ENCODE measurements around the gene TRIML1.

Gene TRIML1, protein sequence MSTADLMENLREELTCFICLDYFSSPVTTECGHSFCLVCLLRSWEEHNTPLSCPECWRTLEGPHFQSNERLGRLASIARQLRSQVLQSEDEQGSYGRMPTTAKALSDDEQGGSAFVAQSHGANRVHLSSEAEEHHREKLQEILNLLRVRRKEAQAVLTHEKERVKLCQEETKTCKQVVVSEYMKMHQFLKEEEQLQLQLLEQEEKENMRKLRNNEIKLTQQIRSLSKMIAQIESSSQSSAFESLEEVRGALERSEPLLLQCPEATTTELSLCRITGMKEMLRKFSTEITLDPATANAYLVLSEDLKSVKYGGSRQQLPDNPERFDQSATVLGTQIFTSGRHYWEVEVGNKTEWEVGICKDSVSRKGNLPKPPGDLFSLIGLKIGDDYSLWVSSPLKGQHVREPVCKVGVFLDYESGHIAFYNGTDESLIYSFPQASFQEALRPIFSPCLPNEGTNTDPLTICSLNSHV

DNA sequence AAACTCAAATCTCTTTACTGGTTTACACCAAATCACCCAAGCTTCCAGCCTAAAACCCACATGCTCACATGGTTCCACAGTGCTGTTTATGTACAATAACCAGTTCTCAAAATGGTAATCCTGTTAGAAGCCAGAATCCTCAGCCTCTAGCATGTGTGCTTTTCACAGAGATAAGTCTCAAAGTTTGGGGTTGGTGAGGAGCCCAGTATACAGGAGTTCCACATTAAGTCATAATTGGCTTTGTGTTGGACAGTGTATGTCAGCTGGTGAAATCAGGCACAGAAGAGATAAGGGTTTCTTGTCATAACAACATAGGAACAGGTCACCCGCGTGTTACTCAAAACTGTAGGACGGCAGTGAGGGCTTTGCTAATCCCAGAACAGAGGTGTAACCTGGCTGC is at the start of gene TRIML1:
Gene TRIML1 (plus strand): TSS at position 301 of the 400 bp plus-strand sequence. CDS start 118 bp downstream, outside the sequence.
- Mint-ChIP-seq H3K27ac (no peak within 1 kb of the TSS), H3K4me3 (no peak within 1 kb of the TSS), H3K36me3 (ENCODE audit: low read depth) (no peaks in the 10 kb centered on the region), H3K4me1 (ENCODE audit: low read depth) (no peaks in the 10 kb centered on the region), H3K9me3 (peaks cover 9% of the 10 kb centered on the region), H3K27me3 (no peaks in the 10 kb centered on the region)

DNA sequence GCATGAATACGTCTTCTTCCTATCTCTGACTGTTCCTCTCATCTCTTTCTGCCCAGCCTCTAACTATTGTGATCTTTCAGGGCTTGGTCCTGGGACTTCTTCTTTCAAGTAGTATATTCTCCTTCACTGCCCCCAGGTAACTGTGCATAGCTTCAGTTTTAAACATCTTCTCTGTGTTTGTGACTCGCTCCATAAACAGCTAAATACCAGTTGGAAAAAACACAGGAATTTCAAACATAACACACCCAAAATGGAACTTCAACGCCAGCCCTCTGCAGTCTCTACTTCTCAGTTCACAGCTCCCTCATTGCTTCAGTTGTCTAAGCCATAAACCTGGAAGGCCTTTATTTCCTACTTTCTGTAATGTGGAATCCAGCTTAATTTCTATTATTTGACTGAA is 46.4 kb upstream of the TRIML1 start:
- Mint-ChIP-seq H3K4me1 (ENCODE audit: low read depth) (no peaks in the 10 kb centered on the region), H3K4me3 (no peak overlapping the region), H3K36me3 (ENCODE audit: low read depth) (no peaks in the 10 kb centered on the region), H3K9me3 (peaks cover 18% of the 10 kb centered on the region), H3K27me3 (no peaks in the 10 kb centered on the region), H3K27ac (no peak overlapping the region)

DNA sequence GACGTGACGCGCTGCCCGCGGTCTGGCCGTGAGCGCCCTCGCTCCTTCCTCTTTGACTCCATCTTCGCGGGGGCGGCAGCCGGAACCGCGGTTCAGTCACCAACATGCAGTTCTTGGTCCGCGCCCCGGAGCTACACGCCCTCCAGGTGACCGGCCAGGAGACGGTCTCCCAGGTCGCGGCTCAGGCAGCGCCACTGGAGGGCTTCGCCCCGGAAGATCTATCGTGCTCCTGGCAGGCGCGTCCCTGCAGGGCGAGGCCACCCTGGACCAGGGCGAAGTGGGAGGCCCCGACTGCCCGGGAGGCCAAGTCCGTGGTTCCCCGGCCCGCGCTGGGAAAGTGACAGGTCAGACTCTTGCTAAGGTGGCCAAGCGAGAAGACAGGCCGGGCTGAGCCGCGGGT is 32.8 kb upstream of the TRIML1 start:
- no peaks in the 10 kb centered on the region for H3K4me1 Mint-ChIP-seq (ENCODE audit: low read depth)
- H3K9me3 Mint-ChIP-seq: peaks cover 34% of the 10 kb centered on the region
- H3K27me3 Mint-ChIP-seq: peaks cover 3% of the 10 kb centered on the region
- no peak overlapping the region for H3K4me3 Mint-ChIP-seq
- no peaks in the 10 kb centered on the region for H3K36me3 Mint-ChIP-seq (ENCODE audit: low read depth)
- H3K27ac Mint-ChIP-seq: no peak overlapping the region

DNA sequence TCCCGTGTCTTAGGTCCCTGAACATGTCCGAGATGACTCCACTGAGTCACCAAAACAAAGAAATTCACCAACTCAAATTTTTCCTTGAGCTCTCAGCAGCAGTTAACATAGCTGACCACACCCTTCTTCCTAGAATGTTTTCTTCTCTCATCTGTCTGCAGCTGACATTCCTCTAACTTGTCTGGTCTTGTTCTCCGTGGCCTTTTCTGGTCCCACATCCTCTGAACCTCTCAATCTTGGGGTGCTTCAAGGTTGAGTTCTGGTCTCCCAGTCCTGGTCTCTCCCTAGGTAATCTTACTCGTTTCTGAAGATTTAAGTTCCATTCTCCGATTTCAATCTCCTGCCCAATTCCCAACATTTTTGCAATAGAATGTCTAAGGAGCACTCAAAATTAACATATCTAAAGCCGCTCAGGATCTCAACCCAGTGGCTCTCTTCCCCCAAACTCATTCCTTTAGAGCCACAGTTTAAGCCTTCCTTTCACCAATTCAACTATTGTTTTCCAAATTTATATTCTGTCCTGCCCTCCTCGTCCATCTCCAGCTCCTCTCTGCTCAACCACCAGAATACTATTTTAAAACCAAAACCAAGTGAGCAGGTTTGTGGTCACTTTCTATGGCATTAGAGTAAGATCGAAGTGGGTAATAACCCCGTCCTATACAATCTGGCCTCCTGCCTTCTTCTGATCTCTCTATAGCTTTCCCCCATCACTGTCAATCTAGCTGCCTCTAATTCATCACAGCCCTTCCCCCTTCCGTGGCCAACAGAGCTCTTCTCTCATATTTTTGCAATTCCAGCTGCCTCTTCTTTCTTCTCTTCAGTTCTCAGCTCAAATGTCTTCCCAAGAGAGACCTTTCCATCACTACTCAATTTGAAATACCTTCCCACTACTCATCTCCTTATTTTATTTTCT is 31.1 kb upstream of the TRIML1 start:
- peaks cover 3% of the 10 kb centered on the region for H3K27me3 Mint-ChIP-seq
- no peak overlapping the region for H3K4me3 Mint-ChIP-seq
- no peaks in the 10 kb centered on the region for H3K36me3 Mint-ChIP-seq (ENCODE audit: low read depth)
- no peaks in the 10 kb centered on the region for H3K4me1 Mint-ChIP-seq (ENCODE audit: low read depth)
- no peak overlapping the region for H3K27ac Mint-ChIP-seq
- H3K9me3 Mint-ChIP-seq: peaks cover 32% of the 10 kb centered on the region

DNA sequence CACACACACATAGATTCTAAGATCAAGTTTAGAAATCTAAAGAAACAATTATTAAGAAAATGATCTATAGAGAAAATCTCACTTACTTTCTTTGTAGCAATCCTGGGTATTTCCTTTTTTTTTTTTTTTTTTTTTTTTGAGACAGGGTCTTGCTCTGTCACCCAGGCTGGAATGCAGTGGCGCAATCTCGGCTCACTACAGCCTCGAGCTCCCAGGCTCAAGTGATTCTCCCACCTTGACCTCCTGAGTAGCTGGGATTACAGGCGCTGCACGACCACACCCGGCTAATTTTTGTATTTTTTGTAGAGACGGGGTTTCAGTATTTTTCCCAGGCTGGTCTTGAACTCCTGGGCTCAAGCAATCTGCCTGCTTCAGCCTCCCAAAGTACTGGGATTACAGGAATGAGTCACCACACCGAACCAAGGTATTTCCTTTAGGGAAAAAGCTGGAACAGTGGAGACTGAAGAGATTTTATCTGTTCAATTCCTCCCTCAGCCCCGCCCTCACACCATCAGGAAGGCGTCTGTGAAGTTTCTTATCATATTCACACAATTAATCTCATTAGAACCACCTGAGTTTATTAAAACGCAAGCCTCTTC is 30.0 kb upstream of the TRIML1 start, which contains the start of gene TRIML2:
Gene TRIML2 (minus strand): TSS at position 447 of the 599 bp plus-strand sequence. CDS start 4,235 bp downstream, outside the sequence.
- no peaks in the 10 kb centered on the region for H3K4me1 Mint-ChIP-seq (ENCODE audit: low read depth)
- no peak within 1 kb of the TSS for H3K27ac Mint-ChIP-seq
- no peaks in the 10 kb centered on the region for H3K36me3 Mint-ChIP-seq (ENCODE audit: low read depth)
- H3K27me3 Mint-ChIP-seq: peaks cover 3% of the 10 kb centered on the region
- H3K9me3 Mint-ChIP-seq: peaks cover 25% of the 10 kb centered on the region
- H3K4me3 Mint-ChIP-seq: no peak within 1 kb of the TSS

DNA sequence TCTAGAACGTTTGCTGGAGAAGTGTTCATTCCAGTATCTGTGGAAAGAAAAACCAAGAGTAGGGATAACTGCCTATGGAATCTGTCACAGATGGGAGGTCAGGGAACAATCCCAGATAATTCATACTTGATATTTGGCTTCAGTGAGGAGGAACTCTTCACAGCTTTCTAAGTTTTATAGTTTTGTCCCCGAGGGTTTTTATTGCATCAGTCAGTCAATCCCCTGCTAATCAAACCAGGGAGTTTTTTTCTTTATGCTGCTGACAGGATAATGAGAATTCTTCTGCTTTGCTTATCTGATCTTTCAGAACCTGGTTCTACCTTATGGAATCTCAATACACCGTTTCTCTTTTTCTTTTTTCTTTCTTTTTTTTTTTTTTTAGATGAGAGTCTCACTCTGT is 29.2 kb upstream of the TRIML1 start:
- no peak overlapping the region for H3K4me3 Mint-ChIP-seq
- H3K9me3 Mint-ChIP-seq: peaks cover 22% of the 10 kb centered on the region
- H3K27me3 Mint-ChIP-seq: peaks cover 3% of the 10 kb centered on the region
- H3K4me1 Mint-ChIP-seq (ENCODE audit: low read depth): no peaks in the 10 kb centered on the region
- H3K27ac Mint-ChIP-seq: no peak overlapping the region
- H3K36me3 Mint-ChIP-seq (ENCODE audit: low read depth): no peaks in the 10 kb centered on the region

DNA sequence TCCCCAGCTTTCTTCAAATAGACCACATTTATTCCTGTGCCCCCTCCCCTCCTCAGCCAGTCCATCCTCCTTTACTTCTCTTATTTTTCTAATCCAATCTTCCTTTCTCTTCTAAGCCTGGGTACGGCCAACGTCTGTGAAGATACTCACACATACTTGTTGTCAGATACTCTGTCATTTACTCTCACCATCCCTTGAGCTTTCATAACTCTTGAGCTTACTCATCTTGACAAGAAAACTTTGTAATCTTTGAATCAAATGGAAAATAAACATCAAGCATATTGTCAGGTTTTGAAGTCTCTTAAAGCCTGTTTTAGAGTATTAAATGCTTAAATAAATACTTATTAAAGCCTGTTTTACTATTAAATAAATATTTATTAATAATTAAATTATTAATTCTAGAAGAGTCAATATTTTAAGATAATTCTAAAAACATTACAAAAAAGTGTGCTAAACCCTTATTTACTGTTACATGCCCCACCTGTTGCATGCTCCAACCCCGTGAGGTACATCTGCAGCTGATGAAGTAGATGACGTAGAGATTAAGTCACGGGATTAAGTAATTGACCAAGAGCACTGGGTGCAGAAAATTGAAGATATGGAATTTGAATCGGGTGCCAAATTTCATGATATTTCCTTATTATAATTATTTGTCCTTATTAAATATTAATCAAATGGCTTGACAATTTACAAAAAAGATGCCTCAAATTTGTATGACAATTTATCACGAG is 28.3 kb upstream of the TRIML1 start:
- no peaks in the 10 kb centered on the region for H3K36me3 Mint-ChIP-seq (ENCODE audit: low read depth)
- H3K4me3 Mint-ChIP-seq: no peak overlapping the region
- no peaks in the 10 kb centered on the region for H3K4me1 Mint-ChIP-seq (ENCODE audit: low read depth)
- H3K27me3 Mint-ChIP-seq: peaks cover 3% of the 10 kb centered on the region
- H3K27ac Mint-ChIP-seq: no peak overlapping the region
- peaks cover 23% of the 10 kb centered on the region for H3K9me3 Mint-ChIP-seq

DNA sequence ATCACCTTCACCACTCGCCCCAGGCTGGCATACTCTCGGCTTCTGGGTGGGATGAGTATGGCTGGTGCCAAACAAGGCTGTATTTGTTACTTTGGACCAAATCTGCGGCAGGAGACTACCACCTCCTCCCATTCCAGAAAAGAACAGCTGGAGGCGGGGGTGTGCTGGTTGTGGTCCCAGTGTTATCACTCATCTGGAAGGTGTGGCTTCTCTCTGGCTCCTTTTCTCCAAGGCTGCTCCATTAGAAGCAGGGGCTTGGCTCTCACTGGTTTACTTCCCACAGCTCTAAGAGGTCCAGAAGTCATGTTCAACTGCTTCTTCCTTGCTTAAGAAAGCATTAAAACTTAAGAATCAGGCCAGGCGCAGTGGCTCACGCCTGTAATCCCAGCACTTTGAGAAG is 27.3 kb upstream of the TRIML1 start:
- Mint-ChIP-seq H3K4me3 (no peak overlapping the region), H3K36me3 (ENCODE audit: low read depth) (no peaks in the 10 kb centered on the region), H3K27me3 (peaks cover 3% of the 10 kb centered on the region), H3K27ac (no peak overlapping the region), H3K9me3 (peaks cover 23% of the 10 kb centered on the region), H3K4me1 (ENCODE audit: low read depth) (no peaks in the 10 kb centered on the region)

DNA sequence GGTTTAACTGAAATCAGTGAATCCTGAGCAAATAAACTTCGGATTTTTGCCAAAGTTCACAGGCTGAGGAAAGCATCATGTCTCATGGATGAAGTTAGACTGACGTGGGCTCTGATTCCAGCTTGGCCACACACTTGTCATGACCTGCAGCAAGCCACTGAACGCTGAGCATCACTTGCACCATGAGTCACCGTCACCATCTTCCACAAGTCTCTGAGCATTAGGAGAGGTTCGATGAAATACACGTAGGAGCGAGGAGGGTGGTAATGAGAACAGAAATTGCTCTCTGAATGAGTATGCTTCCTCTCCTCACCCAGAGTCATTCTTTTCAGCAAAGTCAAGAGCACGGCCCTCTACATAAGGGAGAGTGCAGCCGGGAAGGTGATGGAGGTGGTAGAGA is 26.1 kb upstream of the TRIML1 start:
- peaks cover 14% of the 10 kb centered on the region for H3K9me3 Mint-ChIP-seq
- no peaks in the 10 kb centered on the region for H3K36me3 Mint-ChIP-seq (ENCODE audit: low read depth)
- peaks cover 3% of the 10 kb centered on the region for H3K27me3 Mint-ChIP-seq
- no peaks in the 10 kb centered on the region for H3K4me1 Mint-ChIP-seq (ENCODE audit: low read depth)
- H3K4me3 Mint-ChIP-seq: no peak overlapping the region
- no peak overlapping the region for H3K27ac Mint-ChIP-seq

DNA sequence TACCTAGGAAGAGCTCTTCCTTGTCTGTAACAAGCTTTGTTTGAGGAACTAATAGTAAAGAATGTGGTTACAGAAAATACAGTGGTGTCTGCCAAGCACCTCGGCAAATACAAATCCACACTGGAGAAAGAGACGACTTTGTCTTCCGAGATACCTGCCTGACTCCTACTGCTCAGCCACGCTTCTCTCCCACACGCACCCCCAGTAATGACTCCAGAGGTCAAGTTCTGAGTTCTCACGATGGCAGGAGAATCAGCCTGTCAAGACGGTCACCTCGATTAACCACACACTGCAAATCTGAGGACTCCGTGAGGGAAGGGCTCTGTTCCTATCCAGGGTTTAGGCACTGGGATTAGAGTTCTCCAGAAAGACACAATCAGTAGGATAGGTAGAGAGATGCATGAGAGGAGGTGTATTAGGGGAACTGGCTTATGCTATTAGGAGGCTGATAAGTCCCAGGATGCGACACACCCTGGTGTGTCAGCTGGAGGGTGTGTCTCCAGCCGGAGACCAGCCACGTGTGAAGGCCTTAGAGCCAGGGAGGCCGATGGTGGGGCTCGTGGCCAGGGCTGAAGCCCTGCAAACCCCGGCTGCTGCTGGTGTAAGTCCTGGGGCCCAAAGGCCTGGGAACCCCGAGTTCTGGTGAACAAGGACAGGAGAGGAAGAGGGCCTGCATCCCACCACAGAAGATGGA is 21.5 kb upstream of the TRIML1 start:
- Mint-ChIP-seq H3K36me3 (ENCODE audit: low read depth) (no peaks in the 10 kb centered on the region), H3K4me1 (ENCODE audit: low read depth) (no peaks in the 10 kb centered on the region), H3K27ac (no peak overlapping the region), H3K9me3 (peaks cover 20% of the 10 kb centered on the region), H3K27me3 (no peaks in the 10 kb centered on the region), H3K4me3 (no peak overlapping the region)

DNA sequence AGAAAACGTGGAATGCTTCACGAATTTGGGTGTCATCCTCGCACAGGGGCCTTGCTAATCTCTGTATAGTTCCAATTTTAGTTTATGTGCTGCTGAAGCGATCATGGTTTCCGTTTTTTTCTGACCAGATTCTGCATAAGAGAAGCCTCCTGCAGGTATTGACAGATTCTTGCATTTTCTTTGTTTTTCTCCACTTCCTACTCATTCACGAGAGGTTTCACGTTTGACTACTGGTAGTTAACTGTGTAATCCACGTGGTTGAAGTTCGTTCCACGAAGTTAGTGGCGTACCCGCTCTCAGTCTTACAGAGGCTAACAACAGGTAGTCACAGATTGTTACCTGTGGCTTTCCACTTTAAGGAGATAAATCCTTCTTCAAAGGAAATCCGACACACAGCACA is 17.7 kb upstream of the TRIML1 start:
- H3K9me3 Mint-ChIP-seq: peaks cover 16% of the 10 kb centered on the region

DNA sequence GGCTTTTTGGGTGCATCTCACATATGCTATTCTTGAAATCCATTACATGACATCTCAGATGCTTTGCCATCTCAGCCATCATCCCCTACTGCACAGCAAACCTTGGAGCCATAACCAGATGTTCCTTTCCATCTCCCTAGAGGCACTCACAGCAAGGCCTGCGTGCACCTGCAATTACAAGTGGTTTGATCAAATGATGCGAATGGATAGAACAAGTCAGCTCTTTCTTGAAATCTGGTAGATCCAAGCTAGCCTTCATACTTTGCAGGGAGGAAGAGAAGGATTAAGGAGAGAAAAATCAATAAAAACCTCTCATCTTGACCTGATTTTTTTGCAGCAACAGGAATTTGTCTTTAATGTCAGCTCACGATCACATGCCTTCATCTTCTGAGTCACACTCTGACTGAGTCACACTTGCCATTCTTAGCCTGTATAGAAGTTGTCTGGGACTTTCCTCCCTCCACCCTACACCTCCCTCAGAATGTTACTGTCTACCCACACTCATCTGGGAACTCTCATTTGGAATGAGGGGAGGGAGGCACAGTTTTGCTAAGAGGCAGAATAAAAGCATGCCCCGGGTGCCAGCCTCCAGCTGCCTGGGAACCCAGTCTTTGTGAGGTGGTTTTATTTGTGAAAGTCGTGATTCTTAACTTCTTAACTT is 11.9 kb upstream of the TRIML1 start:
- peaks cover 15% of the 10 kb centered on the region for H3K9me3 Mint-ChIP-seq
- H3K4me3 Mint-ChIP-seq: no peak overlapping the region
- peaks cover 5% of the 10 kb centered on the region for H3K4me1 Mint-ChIP-seq (ENCODE audit: low read depth)
- H3K27ac Mint-ChIP-seq: no peak overlapping the region
- H3K27me3 Mint-ChIP-seq: no peaks in the 10 kb centered on the region
- no peaks in the 10 kb centered on the region for H3K36me3 Mint-ChIP-seq (ENCODE audit: low read depth)

More for the DNA sequence above, 17.7 kb upstream of the TRIML1 start:
- Mint-ChIP-seq H3K27ac (no peak overlapping the region), H3K27me3 (no peaks in the 10 kb centered on the region), H3K4me1 (ENCODE audit: low read depth) (no peaks in the 10 kb centered on the region), H3K4me3 (no peak overlapping the region), H3K36me3 (ENCODE audit: low read depth) (no peaks in the 10 kb centered on the region)

DNA sequence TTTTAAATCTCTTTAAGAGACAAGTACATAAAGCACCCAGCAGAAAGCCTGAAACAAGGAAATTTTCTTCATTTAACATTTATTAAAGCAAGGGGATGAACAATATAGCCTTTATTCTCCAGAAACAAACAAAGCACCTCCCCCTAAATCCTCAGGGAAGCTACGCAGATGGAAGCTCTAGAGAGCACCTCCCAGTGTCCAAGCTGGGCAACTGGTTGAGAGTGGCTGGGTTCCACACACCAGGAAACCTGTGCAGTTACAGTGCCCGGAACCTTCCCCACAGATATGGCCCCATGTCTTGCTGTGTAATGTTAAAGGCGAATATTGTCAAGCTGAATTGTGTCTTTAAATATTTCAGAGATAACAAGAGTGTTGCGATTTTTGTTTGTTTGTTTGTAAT is 8.9 kb upstream of the TRIML1 start:
- H3K36me3 Mint-ChIP-seq (ENCODE audit: low read depth): no peaks in the 10 kb centered on the region
- no peaks in the 10 kb centered on the region for H3K27me3 Mint-ChIP-seq
- H3K4me3 Mint-ChIP-seq: no peak overlapping the region
- H3K9me3 Mint-ChIP-seq: peaks cover 20% of the 10 kb centered on the region
- H3K27ac Mint-ChIP-seq: no peak overlapping the region
- peaks cover 5% of the 10 kb centered on the region for H3K4me1 Mint-ChIP-seq (ENCODE audit: low read depth)

All from stimulated activated naive CD8-positive, alpha-beta T cell treated with anti-CD3 and anti-CD28 coated beads, Interleukin-15, Interleukin-2, amounts not matched to agents 100 ng/mL and 50 ng/mL, for 24 hours (primary cell).